A673 (cell line): ENCODE results near the gene CNTN2. TPM values are rescaled to one million over a fixed set of nuclear protein-coding genes. Genes with fewer than 3 reads are reported as not detected.

Experiments used
- BruUV-seq: library from RNA; stranded (reverse); fragments of 400-500 nt; replicated peaks from 2 replicates; lab custom pipeline; 2021; lab: Mats Ljungman, UMichigan
- CTCF ChIA-PET: fragments of 300-600 bp; sonication (Branson Sonifier 250); formaldehyde crosslinking; loops from one replicate; lab custom pipeline; 2022; ENCODE audit warnings: antibody characterized with exemption; lab: Charles Lee
- POLR2A ChIA-PET: fragments of 300-600 bp; sonication (Branson Sonifier 250); formaldehyde crosslinking; loops from one replicate; lab custom pipeline; 2022; ENCODE audit warnings: antibody characterized with exemption; ENCODE audit not compliant: low non-redundant PET; lab: Charles Lee
- DNase-seq: peaks from one replicate; pipeline ENCODE4 v3.0.0-alpha.2; 2015; ENCODE audit warnings: low spot score
- H3K27ac ChIP-seq: fragments of 200-600 bp; sonication (generic); 2 replicates; pipeline ENCODE4 v1.5.1; 2016; ENCODE audit warnings: mixed run types, low read depth, mild to moderate bottlenecking, mixed read lengths, antibody characterized with exemption, low read length; ENCODE audit not compliant: poor library complexity, severe bottlenecking
- H3K27me3 ChIP-seq: fragments of 200-600 bp; sonication (generic); replicated peaks from 2 replicates; pipeline ENCODE4 v1.6.1; 2017; ENCODE audit warnings: mixed run types, low read depth, mild to moderate bottlenecking, mixed read lengths, antibody characterized with exemption, low read length; ENCODE audit not compliant: insufficient read depth, poor library complexity
- H3K36me3 ChIP-seq: fragments of 200-600 bp; sonication (generic); 2 replicates; pipeline ENCODE4 v1.6.1; 2016; ENCODE audit warnings: mixed run types, mild to moderate bottlenecking, mixed read lengths, antibody characterized with exemption, low read length; ENCODE audit not compliant: insufficient read depth, poor library complexity, severe bottlenecking
- H3K4me1 ChIP-seq: fragments of 200-600 bp; sonication (generic); 2 replicates; pipeline ENCODE4 v1.6.1; 2017; ENCODE audit warnings: mixed run types, mild to moderate bottlenecking, mixed read lengths, antibody characterized with exemption, low read length; ENCODE audit not compliant: insufficient read depth, poor library complexity, severe bottlenecking
- H3K4me3 ChIP-seq: fragments of 200-600 bp; sonication (generic); 2 replicates; pipeline ENCODE4 v1.5.1; 2016; ENCODE audit warnings: low read depth, mixed run types, mild to moderate bottlenecking, mixed read lengths, low read length; ENCODE audit not compliant: poor library complexity, severe bottlenecking
- H3K9me3 ChIP-seq: fragments of 200-600 bp; sonication (generic); 2 replicates; pipeline ENCODE4 v1.6.1; 2016; ENCODE audit warnings: mixed run types, low read depth, mild to moderate bottlenecking, mixed read lengths, antibody characterized with exemption, low read length; ENCODE audit not compliant: poor library complexity, severe bottlenecking
- CTCF ChIP-seq: fragments of 300-800, 200-600 bp; sonication (generic); conservative IDR thresholded peaks from 2 replicates; pipeline ENCODE4 v1.5.1; 2017; ENCODE audit warnings: low read depth, mild to moderate bottlenecking, antibody characterized with exemption, low read length, moderate library complexity, mixed read lengths
- EZH2 ChIP-seq: fragments of 200-600 bp; sonication (generic); IDR thresholded peaks from 2 replicates; pipeline ENCODE4 v1.6.1; 2017; ENCODE audit warnings: borderline replicate concordance, low read depth, mild to moderate bottlenecking, mixed read lengths, antibody characterized with exemption, low read length; ENCODE audit not compliant: poor library complexity, severe bottlenecking
- intact Hi-C: fragments of 100-400 bp; cut with micrococcal nuclease; formaldehyde crosslinking; loops from one replicate; pipeline ENCODE4 v1.10.0; 2022; ENCODE audit not compliant: unreplicated experiment
- total RNA-seq: library from RNA; stranded (reverse); gene quantifications from 2 replicates; pipeline ENCODE4 v1.2.3, GENCODE V29; 2021

CNTN2 gene
- total RNA-seq, 1 experiment from 2014 or later, result not detected

- intact Hi-C loops, result no loop called here
These were observed 45.2 kb upstream of the CNTN2 start for GRCh38 chr1:204997591-204998355.

DNA sequence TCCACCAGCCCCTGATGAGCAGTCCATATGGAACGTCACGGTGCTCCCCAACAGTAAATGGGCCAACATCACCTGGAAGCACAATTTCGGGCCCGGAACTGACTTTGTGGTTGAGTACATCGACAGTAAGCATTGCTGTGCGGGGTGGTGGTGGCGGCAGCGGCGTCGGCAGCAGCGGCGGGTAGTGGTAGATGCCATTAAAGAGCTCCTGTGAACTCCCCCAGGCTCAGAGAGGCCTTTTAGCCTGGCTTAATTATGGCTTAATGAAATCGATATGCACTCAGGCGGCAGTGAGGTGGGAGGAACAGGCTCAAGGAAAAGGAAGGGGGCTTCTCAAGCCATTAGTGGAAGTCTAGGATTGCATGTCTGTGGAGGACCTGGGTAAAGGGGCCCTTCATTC lies 41.9 kb upstream of the CNTN2 start:
- CTCF ChIA-PET, result no interaction called here
- no TSS peak for BruUV-seq
- TF ChIP-seq CTCF (no peak), EZH2 (no peak)

More at GRCh38 chr1:204997591-204998355, 45.2 kb upstream of the CNTN2 start:
- no peak for DNase-seq
- Histone ChIP-seq H3K9me3 (no peaks in the 10 kb centered on the region), H3K36me3 (no peaks in the 10 kb centered on the region), H3K4me3 (no peak overlapping the region), H3K27ac (no peak overlapping the region), H3K27me3 (no peaks in the 10 kb centered on the region), H3K4me1 (no peaks in the 10 kb centered on the region)
- TF ChIP-seq CTCF (no peak), EZH2 (no peak)
- no TSS peak for BruUV-seq
- CTCF ChIA-PET, result no interaction called here
- POLR2A ChIA-PET, result no interaction called here

DNA sequence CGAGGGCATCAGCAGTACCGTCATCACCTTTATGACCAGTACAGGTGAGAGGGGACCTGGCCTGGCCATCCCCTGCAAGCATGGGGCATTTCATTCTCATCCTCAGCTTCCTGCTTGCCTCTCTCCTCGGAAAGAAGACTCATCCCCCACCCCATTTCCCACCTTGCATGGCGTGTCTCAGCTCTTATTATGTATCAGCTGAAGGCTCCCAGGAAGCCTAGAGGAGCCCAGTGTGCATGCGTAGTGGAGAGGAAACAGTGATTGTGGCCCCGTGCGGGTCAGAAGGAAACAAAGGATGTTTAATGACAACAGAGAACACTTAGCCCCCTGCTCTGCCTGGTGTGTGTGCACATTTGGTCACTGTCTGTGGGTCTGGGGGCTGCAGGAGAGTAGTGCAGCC lies 40.3 kb upstream of the CNTN2 start:
- POLR2A ChIA-PET, result no interaction called here
- no TSS peak for BruUV-seq

More for the DNA sequence above, 41.9 kb upstream of the CNTN2 start:
- no peak overlapping the region for H3K27ac ChIP-seq
- no peaks in the 10 kb centered on the region for H3K36me3 ChIP-seq
- DNase-seq, result no peak
- POLR2A ChIA-PET, result no interaction called here
- H3K4me3 ChIP-seq, result no peak overlapping the region
- no peaks in the 10 kb centered on the region for H3K4me1 ChIP-seq
- H3K9me3 ChIP-seq, result no peaks in the 10 kb centered on the region
- H3K27me3 ChIP-seq, result no peaks in the 10 kb centered on the region
- intact Hi-C loops, result no loop called here

More for the DNA sequence above, 40.3 kb upstream of the CNTN2 start:
- no peak overlapping the region for H3K4me3 ChIP-seq
- H3K27me3 ChIP-seq, result no peaks in the 10 kb centered on the region
- H3K4me1 ChIP-seq, result no peaks in the 10 kb centered on the region
- H3K36me3 ChIP-seq, result no peaks in the 10 kb centered on the region
- no peak overlapping the region for H3K27ac ChIP-seq
- intact Hi-C loops, result no loop called here
- CTCF ChIA-PET, result interaction anchor here (1.0 kb wide), 1 partner anchor 14 kb away, joined by 3 read pairs; no protein-coding TSS in a partner anchor
- DNase-seq, result no peak
- H3K9me3 ChIP-seq, result no peaks in the 10 kb centered on the region
- TF ChIP-seq EZH2 (no peak), CTCF (no peak)
